Stimulated activated CD4-positive, alpha-beta T cell treated with anti-CD3 and anti-CD28 coated beads, Interleukin-15, amount 100 ng/mL, for 48 hours (primary cell): Measurements from ENCODE around the gene RAE1.

Experiments used
- DNase-seq, 2 donors: peaks; one replicate each; pipeline ENCODE4 v3.0.0-alpha.2; 2020; ENCODE audit warnings: low read depth in 2 of 2

The RAE1 gene

DNA sequence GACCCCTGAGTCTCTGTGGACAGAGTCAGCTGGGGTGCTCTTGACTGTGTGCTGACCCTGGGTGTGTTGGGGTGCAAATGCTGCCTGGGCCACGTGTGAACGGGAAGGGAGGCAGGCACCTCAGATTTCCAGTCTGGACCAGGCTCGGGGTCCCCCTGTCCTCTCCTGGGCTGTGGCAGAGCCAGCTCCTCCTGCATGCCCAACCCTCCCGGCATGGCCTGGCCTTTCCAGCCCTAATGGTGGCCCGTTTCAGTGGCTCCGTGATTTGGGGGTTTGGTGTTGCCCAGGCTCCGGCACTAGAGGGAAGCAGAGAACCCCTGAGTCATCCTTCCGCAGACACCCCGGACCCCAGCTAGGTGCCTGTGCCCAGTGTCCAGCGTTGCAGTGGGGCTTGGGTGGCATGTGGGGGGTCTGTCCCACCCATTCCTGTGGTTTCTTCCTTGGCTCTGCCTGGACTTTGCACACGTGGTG lies 49.2 kb downstream of the RAE1 start:
- no peak for DNase-seq

- no peak for DNase-seq
These were observed 49.9 kb downstream of the RAE1 start for GRCh38 chr20:57400821-57401564.

- DNase-seq: no peak
These were observed 50.5 kb downstream of the RAE1 start for GRCh38 chr20:57401565-57401918.

DNA sequence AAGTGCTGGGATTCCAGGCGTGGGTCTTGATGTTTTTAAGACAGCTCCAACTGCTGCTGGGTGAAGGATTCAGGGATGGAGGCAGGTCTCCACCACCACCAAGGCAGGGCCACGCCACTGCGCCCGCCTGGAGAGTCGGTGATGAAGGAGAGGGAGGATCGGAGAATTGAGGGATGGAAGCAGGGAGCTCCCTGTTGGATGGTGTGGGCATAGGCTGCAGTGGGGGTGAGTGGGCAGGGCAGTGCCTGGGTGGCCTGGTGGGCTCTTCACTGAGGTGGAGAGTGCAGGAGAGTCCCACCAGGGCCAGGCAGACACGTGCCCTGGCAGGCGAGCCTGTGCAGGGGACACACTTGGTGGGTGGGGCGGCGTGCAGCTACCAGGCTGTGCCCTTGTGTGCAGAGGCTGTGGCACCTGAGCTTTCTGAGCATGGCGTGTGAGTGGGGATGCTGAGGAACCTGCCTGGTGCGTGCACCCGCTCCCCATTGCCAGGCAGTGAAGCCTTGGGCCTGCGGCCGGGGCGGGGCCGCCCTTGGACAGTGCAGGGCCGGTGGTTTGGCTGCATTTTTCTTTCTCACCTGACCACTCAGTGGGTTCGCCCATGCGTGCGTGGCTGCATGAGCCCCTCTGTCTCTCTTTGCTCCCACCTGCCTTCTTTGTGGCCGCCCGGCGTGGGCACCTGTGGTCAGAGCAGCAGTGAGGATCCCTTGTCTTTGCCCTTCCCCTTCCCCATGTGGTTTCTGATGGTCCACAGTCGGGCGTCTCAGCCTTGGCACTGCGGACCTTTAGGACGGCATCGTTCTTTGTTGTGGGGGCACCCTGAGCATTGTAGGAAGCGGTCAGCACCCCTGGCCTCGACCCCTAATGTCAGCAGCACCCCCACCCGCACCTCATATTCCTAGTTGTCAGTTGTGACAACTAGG lies 51.4 kb downstream of the RAE1 start:
- DNase-seq: no peak

- no peak for DNase-seq
These were observed 52.2 kb downstream of the RAE1 start for GRCh38 chr20:57403216-57403615.

- DNase-seq: no peak
These were observed 53.0 kb downstream of the RAE1 start for GRCh38 chr20:57404006-57404405.

DNA sequence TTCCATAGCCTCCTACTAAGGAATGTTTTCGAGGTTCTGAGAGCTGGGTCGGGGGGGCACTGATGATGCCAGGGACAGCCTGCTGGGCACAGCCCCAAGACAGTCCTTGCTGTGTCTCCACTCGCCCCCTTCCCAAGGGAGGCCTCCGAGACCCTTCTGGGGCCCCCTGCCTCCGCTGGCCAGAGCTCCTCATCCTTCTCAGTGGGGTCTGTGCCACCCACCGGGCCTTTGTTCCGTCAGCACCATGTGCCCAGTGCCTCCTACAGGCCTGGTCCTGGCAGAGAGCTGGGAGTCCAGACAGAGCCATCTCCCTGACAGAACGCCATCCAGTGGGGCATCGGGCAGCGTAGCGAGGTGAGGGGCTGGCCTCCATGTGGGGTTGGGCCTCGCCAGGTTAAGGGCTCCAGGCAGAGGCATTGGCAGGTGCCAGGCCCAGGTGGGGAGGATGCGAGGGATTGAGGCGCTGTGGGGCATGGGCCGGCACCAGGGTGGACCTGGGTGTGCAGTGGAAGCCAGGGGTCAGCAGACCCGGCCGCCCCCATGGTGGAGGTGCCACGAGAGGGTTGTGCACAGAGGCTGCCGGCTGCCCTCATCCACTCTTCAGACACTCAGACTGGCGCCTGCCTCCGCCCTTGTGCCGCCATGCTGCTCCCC lies 53.5 kb downstream of the RAE1 start:
- DNase-seq: no peak

DNA sequence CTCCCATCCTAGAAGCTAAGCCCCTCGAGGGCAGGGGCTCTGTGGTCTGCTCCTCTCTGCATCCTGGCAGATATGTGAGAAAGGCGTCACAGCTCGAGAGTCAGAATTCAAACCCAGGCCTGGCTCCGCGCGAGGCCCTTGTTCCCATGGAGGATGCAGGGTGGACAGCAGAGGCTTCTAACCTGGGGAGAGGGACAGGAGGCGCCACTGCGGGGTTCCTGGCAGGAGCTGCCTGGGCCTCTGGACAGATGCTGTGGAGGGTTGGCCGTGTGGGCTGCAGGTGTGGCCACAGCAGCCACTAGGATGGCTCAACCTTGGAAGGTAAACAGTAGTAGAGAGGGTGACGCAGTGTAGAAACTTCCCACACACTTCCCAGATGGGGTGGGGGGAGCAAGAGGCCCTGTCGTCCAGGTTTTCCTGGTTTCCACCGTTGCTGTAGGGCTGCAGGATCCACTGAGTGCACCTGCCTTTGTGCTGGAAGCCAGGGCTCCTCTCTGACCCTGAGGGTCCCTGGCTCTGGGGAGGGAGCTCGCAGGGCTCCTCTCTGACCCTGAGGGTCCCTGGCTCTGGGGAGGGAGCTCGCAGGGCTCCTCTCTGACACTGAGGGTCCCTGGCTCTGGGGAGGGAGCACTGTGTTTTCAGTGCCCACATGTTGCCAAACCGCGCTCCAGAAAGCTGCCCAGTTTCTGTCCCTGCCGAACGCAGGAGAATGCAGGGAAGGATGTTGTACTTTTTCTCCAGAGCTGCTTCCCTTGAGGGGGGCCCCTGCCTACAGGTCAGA lies 54.4 kb downstream of the RAE1 start:
- no peak for DNase-seq

DNA sequence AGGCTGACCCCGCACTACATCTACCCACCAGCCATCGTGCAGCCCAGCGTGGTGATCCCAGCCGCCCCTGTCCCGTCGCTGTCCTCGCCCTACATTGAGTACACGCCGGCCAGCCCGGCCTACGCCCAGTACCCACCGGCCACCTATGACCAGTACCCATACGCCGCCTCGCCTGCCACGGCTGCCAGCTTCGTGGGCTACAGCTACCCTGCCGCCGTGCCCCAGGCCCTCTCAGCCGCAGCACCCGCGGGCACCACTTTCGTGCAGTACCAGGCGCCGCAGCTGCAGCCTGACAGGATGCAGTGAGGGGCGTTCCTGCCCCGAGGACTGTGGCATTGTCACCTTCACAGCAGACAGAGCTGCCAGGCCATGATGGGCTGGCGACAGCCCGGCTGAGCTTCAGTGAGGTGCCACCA lies 56.5 kb downstream of the RAE1 start:
- DNase-seq: no peak

DNA sequence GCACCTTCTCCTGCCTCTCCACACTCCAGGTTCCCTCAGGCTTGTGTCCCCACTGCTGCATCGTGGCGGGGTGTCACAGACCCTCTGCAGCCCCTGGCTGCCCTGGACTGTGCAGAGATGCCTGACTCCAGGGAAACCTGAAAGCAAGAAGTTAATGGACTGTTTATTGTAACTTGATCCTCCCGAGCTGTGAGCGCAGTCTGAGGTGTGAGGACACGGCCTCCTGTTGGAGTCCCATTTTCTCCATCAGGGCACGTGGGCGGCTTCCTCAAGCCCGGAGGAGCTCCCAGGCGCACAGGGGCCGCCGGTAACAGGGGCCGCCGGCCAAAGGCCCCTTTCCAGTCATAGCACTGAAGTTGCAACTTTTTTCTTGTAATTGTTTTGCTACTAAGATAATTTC lies 57.1 kb downstream of the RAE1 start:
- no peak for DNase-seq

DNA sequence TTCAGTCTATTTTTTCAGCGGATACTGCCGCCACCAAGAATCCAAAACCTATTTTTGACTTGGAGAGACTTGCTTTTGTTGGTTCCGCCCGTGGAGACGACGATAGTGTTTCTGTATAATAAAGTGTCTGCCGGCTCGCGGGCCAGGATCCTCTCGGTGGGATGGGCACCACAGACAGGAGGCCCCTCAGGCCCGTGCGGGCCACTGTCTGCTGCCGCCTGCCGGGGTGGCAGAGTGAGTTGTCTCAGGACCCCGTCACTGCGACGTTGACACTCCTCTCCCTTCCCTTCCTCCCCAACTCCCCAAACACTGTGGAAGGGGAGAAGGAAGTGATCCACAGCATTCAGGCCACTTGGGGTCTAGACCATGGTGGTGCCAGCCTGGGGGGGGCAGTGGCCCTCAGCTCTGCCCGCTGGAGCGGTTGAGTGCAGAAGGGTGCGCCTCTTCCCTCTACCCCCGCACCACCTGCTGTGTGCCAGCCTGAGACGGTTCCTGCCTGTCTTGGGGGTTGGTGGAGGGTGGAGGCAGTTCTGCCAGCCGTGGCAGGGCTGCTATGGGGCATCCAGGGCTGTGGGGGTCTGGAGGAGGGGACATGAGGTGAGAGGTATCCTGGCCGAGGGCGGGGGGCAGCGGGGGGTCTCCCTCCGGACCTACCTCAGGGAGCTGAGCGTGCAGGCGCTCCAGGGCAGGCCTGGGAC lies 57.6 kb downstream of the RAE1 start:
- DNase-seq: no peak

DNA sequence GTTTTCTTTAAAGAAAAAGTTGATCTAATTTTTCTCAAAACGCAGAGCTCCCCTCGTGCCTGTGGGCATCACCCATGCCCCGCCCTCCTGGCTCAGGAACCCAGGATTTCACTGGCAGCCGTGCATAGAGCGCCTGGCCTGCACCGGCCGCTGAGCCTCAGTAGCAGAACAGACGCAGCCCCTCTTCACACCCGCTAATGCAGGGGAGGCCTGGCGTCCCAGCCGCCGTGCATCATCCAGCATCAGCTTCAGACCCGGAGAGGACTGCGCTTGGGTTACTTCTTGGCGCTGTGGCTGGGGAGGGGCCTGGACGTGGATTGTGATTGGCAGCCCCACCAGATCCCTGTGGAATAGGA lies 58.2 kb downstream of the RAE1 start:
- DNase-seq: no peak

DNA sequence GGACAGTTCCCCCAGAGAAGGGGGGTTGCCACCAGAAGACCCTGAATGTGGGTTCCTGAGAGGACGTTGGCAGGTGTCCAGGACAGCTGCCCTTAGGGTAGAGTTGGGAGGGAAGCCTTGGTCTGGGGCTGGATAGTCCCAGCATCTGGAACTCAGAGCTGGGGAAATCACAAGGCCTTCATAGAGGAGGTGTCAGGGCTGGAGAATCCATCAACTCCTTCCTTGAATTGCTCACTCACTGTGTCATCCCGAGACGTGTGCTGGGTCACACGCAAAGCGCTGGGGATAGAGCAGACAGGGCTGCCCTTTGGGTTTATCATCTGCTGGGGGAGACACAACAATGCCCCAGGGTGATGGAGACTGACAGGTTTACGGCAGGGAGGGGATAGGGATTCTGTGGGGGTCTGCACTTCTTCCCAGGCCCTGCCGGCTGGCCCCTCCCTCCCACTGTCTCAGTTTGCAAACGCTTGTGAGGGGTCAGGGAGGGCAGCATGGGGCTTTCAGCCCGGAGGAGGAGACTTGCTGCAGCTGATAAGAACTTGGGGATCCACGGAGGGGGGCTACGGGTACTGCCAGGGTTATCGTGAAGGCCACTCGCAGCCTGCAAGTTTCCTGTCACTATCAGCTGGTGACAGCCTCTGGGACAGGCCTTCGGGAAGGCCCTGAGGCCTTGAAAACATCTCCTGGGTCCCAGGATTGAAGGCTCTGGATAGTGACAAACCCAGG lies 58.8 kb downstream of the RAE1 start:
- DNase-seq: no peak

DNA sequence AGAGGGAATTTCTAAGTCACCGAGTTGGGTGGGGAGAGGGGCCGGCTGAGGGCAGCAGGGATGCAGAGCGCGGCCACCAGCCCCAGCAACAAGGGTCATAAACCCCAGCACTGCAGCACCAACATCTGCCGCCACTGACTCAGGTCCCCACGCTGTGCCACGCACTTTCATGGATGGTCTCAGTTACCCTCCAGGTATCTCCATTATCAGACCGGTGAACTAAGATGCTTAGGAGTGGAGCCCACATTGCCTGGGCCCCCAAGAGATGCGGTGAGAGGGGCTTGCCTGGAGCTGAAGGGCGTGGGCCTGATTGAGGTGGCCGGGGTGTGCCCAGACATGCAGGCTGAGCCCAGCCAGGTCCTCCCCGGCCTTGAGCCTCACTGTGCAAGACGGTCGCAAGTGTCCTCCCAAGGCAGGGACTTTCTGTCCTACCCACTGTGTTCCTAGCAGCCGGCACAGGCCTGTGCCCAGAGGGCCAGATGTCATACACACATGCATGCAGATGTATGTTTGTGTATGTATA lies 59.4 kb downstream of the RAE1 start:
- no peak for DNase-seq

DNA sequence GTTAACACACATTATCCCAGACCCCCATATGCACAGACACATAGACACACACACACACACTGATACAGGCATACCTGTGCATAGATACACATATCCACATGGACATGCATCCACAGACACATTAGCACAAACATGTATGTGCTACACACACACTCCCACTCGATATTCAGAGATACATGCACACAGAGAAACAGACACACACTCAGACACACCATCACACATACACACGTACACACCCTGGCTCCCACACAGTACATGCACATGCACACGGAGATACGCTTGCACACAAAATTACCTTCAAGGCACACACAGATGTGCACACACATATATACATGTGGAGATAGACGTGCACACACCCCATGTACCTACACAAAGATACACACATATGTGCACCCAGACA lies 59.9 kb downstream of the RAE1 start:
- DNase-seq: no peak

- DNase-seq: no peak
These were observed 60.6 kb downstream of the RAE1 start for GRCh38 chr20:57411406-57412283.

DNA sequence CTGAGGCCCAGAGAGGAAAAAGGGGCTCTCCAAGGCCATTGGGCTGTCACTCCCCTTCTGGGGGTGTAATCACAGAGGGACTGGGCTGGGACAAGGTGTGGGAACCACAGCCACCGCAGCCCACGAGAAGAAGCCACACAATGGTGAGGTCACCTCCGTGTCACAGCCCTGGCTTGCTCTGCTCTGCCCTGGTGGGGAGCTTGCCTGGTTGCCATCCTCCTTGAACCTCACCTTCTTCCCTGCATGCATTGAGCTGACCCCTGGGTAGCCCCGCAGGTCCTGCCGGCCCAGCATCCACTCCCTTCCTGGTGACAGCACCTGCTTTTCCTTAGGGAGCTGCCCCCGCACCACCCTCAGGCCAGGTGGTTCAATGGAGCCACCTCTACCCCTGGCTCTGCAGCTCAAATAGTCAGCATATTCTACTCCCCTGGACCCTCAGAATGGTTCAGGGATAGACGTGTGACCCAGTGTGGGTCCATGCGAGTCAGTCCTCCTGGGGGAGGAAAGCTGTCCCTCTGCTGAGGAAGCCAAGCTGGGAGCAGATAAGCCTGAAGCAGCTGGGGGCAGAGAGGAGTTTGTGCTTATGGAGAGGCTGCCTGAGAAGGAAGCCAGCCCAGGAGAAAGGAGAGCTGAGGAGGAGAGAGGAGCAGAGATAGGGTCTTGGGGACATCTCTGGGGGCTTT lies 61.4 kb downstream of the RAE1 start:
- no peak for DNase-seq

- no peak for DNase-seq
These were observed 62.9 kb downstream of the RAE1 start for GRCh38 chr20:57413986-57414385.
